ENCODE data around the gene FNBP1. TPM values are rescaled to one million over a fixed set of nuclear protein-coding genes. Genes with fewer than 3 reads are reported as not detected.

The FNBP1 gene
- total and polyA plus RNA-seq, 7 experiments from 2014 or later: 138 to 207 (median 166) TPM

DNA sequence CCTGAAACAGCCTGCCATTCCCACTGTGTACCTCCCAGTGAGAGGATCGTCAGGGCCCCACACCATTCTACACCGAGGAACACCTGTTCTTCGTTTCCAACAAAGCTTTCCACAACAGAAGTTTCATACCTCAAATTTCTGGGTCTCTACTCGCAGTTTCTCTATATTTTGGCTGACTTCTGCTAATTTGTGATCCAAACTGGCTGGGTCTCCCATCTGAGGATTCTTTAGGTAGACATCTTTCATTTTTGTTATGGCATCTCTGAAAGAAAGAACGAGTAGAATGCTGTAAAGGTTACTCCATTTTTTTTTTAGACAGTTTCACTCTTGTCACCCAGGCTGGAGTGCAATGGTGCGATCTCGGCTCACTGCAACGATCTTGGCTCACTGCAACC lies 140.3 kb downstream of the FNBP1 start:
- Mint-ChIP-seq H3K4me1 (peaks cover 10 to 50% (median 41%) of the 10 kb centered on the region in 7 donors), H3K4me3 (no peak overlapping the region), H3K27me3 (no peaks in the 10 kb centered on the region), H3K36me3 (peaks cover 9 to 76% (median 47%) of the 10 kb centered on the region in 5 donors), H3K27ac (peak overlapping the region; percentile 13 to 97 (median 76)), H3K9me3 (no peaks in the 10 kb centered on the region)
- DNase-seq (no peak), ATAC-seq (no peak)
- peaks cover 17 to 85% (median 32%) of the 10 kb centered on the region in 3 experiments for H3K36me3 ChIP-seq (ENCODE audit: control insufficient read depth in 2 of 3, insufficient read depth in 3 of 3, low read length in 3 of 3)
- no peak overlapping the region for H3K4me3 ChIP-seq (ENCODE audit: low read length)
- intact Hi-C loops (cut with micrococcal nuclease): no loop called here
- ChIA-PET POLR2A (interaction anchor here (0.9 to 2.1 kb wide), 3 partner anchors 9 to 16 kb away, joined by 3 to 5 read pairs (median 3); no protein-coding TSS in a partner anchor), CTCF (interaction anchor here (0.5 to 0.6 kb wide), 2 partner anchors 16 to 24 kb away, joined by 3 read pairs; no protein-coding TSS in a partner anchor)
- H3K27ac ChIP-seq (ENCODE audit: low read depth, low read length): peak overlapping the region; percentile 37
- H3K27me3 ChIP-seq (ENCODE audit: control insufficient read depth in 2 of 2, insufficient read depth in 2 of 2, low read length in 2 of 2): no peaks in the 10 kb centered on the region
- no peaks in the 10 kb centered on the region for H3K4me1 ChIP-seq (ENCODE audit: control insufficient read depth in 2 of 2, insufficient read depth in 2 of 2, low read length in 2 of 2)
- H3K9me3 ChIP-seq (ENCODE audit: control insufficient read depth in 2 of 3, low read length in 3 of 3): no peaks in the 10 kb centered on the region

DNA sequence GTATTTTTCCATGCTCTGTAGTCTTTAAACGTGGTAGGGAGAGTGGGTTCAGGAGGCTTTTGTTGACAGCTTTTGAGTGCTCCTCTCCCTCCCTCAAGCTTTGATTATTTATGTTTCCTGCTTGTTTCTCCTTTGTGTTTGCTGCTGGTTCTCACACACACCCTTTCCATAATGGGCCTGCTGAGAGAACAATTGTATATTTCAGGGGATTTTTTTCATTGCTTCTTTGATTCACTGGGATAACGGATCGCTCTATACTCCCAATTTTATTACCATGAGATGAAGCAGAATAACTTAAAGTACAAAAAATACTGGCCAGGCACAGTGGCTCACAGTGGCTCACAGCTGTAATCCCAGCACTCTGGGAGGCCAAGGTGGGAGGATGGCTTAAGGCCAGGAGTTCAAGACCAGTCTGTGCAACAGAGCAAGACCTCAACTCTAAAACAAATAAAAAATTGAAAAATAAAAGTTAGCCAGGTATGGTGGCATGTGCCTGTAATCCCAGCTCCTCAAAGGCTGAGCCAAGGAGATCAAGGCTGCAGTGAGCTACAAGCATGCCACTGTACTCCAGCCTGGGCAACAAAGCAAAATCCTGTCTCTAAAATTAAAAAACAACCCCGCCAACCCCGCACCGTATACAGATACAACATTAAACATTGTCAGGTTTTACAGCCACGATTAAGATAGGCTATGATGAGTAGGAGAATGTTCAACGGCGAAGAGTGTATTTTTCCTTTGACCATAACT lies 140.8 kb downstream of the FNBP1 start:
- no peak overlapping the region for H3K4me3 Mint-ChIP-seq
- H3K36me3 Mint-ChIP-seq: peaks cover 10 to 75% (median 44%) of the 10 kb centered on the region in 5 donors
- Histone ChIP-seq H3K36me3 (ENCODE audit: control insufficient read depth in 2 of 3, insufficient read depth in 3 of 3, low read length in 3 of 3) (peaks cover 13 to 82% (median 28%) of the 10 kb centered on the region in 3 experiments), H3K4me3 (ENCODE audit: low read length) (no peak overlapping the region), H3K27me3 (ENCODE audit: control insufficient read depth in 2 of 2, insufficient read depth in 2 of 2, low read length in 2 of 2) (no peaks in the 10 kb centered on the region), H3K4me1 (ENCODE audit: control insufficient read depth in 2 of 2, insufficient read depth in 2 of 2, low read length in 2 of 2) (no peaks in the 10 kb centered on the region), H3K9me3 (ENCODE audit: control insufficient read depth in 2 of 3, low read length in 3 of 3) (no peaks in the 10 kb centered on the region), H3K27ac (ENCODE audit: low read depth, low read length) (peak overlapping the region; percentile 37)
- ATAC-seq (no peak), DNase-seq (no peak)
- ChIA-PET CTCF (interaction anchor here (0.5 to 0.7 kb wide), 3 partner anchors 16 to 778 kb away, joined by 3 read pairs; no protein-coding TSS in a partner anchor), POLR2A (interaction anchor here (0.6 to 2.1 kb wide), 3 partner anchors 9 to 14 kb away, joined by 3 to 5 read pairs (median 3); no protein-coding TSS in a partner anchor)
- H3K27ac Mint-ChIP-seq: peak overlapping the region; percentile 58 to 97 (median 81)
- peaks cover 12 to 54% (median 45%) of the 10 kb centered on the region in 7 donors for H3K4me1 Mint-ChIP-seq
- intact Hi-C loops (cut with micrococcal nuclease): no loop called here
- H3K27me3 Mint-ChIP-seq: no peaks in the 10 kb centered on the region
- H3K9me3 Mint-ChIP-seq: no peaks in the 10 kb centered on the region

DNA sequence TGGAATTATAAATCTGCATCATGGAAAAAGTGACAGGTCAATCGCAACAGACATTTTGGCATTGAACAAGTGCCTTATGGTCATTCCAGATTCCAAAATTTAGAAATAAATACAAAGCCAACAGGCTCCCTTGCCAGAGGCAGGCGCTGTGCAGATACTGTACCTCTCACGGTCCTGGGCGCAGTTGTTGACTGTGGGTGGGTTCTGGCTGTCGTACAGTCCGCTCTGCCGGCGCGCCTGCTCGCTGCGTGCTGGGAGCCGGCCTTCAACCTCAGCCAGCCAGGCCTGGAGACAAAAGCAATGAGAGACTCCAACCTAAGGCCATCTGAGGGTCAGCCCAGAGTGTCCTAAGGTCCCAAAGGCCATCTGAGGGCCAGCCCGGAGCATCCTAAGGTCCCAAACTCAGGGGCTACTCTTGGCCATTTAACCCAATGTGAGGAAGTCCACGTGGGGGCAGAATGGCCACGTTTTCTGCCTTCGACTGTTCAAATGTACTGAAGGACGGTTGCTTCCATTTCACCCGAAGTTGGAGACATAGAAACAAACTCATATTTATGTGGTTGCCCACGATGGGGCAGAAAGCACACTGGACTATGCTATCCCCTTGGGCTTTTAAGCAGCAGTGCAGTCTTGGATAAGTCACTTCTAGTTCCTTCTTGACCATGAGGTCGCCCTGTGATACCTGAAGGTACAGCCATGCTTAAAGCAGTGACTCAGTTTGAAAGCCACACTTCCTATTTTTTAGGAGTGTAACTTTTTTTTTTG lies 142.5 kb downstream of the FNBP1 start:
- peaks cover 4 to 83% (median 22%) of the 10 kb centered on the region in 3 experiments for H3K36me3 ChIP-seq (ENCODE audit: control insufficient read depth in 2 of 3, insufficient read depth in 3 of 3, low read length in 3 of 3)
- ChIA-PET POLR2A (no interaction called here), CTCF (no interaction called here)

DNA sequence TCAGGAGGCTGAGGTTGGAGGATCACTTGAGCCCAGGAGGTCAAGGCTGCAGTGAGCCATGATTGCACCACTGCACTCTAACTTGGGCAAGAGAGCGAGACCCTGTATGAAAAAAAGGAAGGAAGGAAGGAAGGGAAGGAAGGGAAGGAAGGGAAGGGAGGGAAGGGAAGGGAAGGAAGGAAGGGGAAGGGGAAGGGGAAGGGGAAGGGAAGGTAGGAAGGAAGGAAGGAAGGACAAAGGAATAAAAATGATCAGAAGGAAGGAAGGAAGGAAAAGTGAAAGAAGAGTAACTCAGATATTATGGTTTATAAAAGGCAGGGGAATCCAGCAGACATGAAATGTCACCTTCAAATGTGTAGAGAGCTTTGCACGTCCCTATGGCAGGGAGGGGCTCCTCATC lies 143.4 kb downstream of the FNBP1 start:
- DNase-seq (no peak), ATAC-seq (no peak)
- H3K9me3 Mint-ChIP-seq: peaks cover 0 to 4% (median 0%) of the 10 kb centered on the region in 11 donors
- Histone ChIP-seq H3K27me3 (ENCODE audit: control insufficient read depth in 2 of 2, insufficient read depth in 2 of 2, low read length in 2 of 2) (no peaks in the 10 kb centered on the region), H3K4me3 (ENCODE audit: low read length) (no peak overlapping the region), H3K9me3 (ENCODE audit: control insufficient read depth in 2 of 3, low read length in 3 of 3) (no peaks in the 10 kb centered on the region), H3K27ac (ENCODE audit: low read depth, low read length) (peak overlapping the region; percentile 18), H3K36me3 (ENCODE audit: control insufficient read depth in 2 of 3, insufficient read depth in 3 of 3, low read length in 3 of 3) (peaks cover 4 to 83% (median 22%) of the 10 kb centered on the region in 3 experiments), H3K4me1 (ENCODE audit: control insufficient read depth in 2 of 2, insufficient read depth in 2 of 2, low read length in 2 of 2) (peaks cover 14 to 18% of the 10 kb centered on the region in 2 donors)
- peak overlapping the region in 1 of 10 donors; percentile 68 for H3K4me3 Mint-ChIP-seq
- intact Hi-C loops (cut with micrococcal nuclease): no loop called here
- CTCF ChIA-PET: interaction anchor here (0.7 kb wide), 1 partner anchor 61 kb away, joined by 3 read pairs; no protein-coding TSS in a partner anchor
- peak overlapping the region; percentile 64 to 97 (median 84) for H3K27ac Mint-ChIP-seq
- peaks cover 12 to 77% (median 43%) of the 10 kb centered on the region in 5 donors for H3K36me3 Mint-ChIP-seq
- H3K27me3 Mint-ChIP-seq: no peaks in the 10 kb centered on the region
- peaks cover 19 to 70% (median 56%) of the 10 kb centered on the region in 7 donors for H3K4me1 Mint-ChIP-seq
- POLR2A ChIA-PET: no interaction called here

More for the DNA sequence above, 142.5 kb downstream of the FNBP1 start:
- no peak overlapping the region for H3K4me3 Mint-ChIP-seq
- H3K9me3 Mint-ChIP-seq: peaks cover 0 to 4% (median 0%) of the 10 kb centered on the region in 11 donors
- Histone ChIP-seq H3K27ac (ENCODE audit: low read depth, low read length) (peak overlapping the region; percentile 25), H3K27me3 (ENCODE audit: control insufficient read depth in 2 of 2, insufficient read depth in 2 of 2, low read length in 2 of 2) (no peaks in the 10 kb centered on the region), H3K4me3 (ENCODE audit: low read length) (no peak overlapping the region), H3K4me1 (ENCODE audit: control insufficient read depth in 2 of 2, insufficient read depth in 2 of 2, low read length in 2 of 2) (peaks cover 7 to 10% of the 10 kb centered on the region in 2 donors), H3K9me3 (ENCODE audit: control insufficient read depth in 2 of 3, low read length in 3 of 3) (no peaks in the 10 kb centered on the region)
- no peak for DNase-seq
- intact Hi-C loops (cut with micrococcal nuclease): no loop called here
- H3K4me1 Mint-ChIP-seq: peaks cover 21 to 68% (median 54%) of the 10 kb centered on the region in 7 donors
- ATAC-seq: peak; percentile 50
- no peaks in the 10 kb centered on the region for H3K27me3 Mint-ChIP-seq
- peak overlapping the region in 8 of 9 donors; percentile 45 to 97 (median 78) for H3K27ac Mint-ChIP-seq
- H3K36me3 Mint-ChIP-seq: peaks cover 12 to 74% (median 47%) of the 10 kb centered on the region in 5 donors

DNA sequence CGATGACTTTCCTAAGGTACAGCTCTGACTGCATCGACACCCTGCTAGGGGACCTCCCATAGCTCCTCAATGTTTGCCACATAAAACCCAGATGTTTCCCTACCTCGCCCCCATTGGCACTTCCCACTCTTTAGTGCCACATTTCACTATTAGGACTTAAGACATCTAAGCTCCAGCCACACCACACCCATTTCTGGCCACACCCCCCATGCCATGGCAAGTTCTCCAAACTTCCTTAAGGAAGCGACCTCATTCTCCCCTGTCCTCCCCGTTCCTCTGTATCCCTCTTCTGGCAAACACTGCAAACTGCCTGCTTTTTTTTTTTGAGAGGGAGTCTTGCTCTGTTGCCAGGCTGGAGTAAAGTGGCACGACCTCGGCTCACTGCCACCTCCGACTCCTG lies 144.8 kb downstream of the FNBP1 start:
- Histone ChIP-seq H3K27ac (ENCODE audit: low read depth, low read length) (peak overlapping the region; percentile 16), H3K4me3 (ENCODE audit: low read length) (no peak overlapping the region), H3K27me3 (ENCODE audit: control insufficient read depth in 2 of 2, insufficient read depth in 2 of 2, low read length in 2 of 2) (no peaks in the 10 kb centered on the region), H3K4me1 (ENCODE audit: control insufficient read depth in 2 of 2, insufficient read depth in 2 of 2, low read length in 2 of 2) (peaks cover 26 to 30% of the 10 kb centered on the region in 2 donors), H3K9me3 (ENCODE audit: control insufficient read depth in 2 of 3, low read length in 3 of 3) (no peaks in the 10 kb centered on the region), H3K36me3 (ENCODE audit: control insufficient read depth in 2 of 3, insufficient read depth in 3 of 3, low read length in 3 of 3) (peaks cover 4 to 70% (median 17%) of the 10 kb centered on the region in 3 experiments)
- Mint-ChIP-seq H3K4me3 (peak overlapping the region in 2 of 10 donors; percentile 23 to 28), H3K27ac (peak overlapping the region; percentile 56 to 97 (median 88)), H3K27me3 (no peaks in the 10 kb centered on the region), H3K36me3 (peaks cover 12 to 78% (median 42%) of the 10 kb centered on the region in 5 donors), H3K9me3 (peaks cover 0 to 4% (median 0%) of the 10 kb centered on the region in 11 donors), H3K4me1 (peaks cover 26 to 70% (median 57%) of the 10 kb centered on the region in 7 donors)
- intact Hi-C loops (cut with micrococcal nuclease): no loop called here
- DNase-seq (no peak), ATAC-seq (no peak)
- ChIA-PET CTCF (interaction anchor here (1.1 kb wide), 1 partner anchor 142 kb away, joined by 3 read pairs; no protein-coding TSS in a partner anchor), POLR2A (interaction anchor here (0.7 to 2.1 kb wide), 4 partner anchors 10 to 42 kb away, joined by 3 to 15 read pairs (median 3); no protein-coding TSS in a partner anchor)

DNA sequence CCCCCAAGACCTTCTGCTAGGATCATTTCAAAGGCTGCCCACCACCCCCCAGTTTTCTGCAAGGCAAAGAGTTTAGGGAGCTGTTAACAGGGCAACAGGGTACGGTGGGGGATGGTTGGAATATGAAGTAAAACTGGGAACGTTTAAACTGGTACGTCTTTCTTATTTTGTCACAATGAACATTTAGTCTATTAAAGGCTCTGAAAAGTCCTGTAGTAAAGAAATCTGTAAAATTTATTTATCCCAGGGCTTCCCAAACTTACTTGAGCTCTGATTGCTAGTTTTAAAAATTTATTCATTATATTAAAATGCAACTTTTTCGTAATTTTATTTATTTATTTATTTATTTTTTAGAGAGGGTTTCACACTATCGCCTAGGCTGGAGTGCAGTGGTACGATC lies 145.7 kb downstream of the FNBP1 start:
- peak overlapping the region; percentile 81 to 100 (median 97) for H3K27ac Mint-ChIP-seq
- H3K36me3 Mint-ChIP-seq: peaks cover 12 to 75% (median 42%) of the 10 kb centered on the region in 5 donors
- no peaks in the 10 kb centered on the region for H3K27me3 Mint-ChIP-seq
- no peak for ATAC-seq
- peaks cover 35 to 39% of the 10 kb centered on the region in 2 donors for H3K4me1 ChIP-seq (ENCODE audit: control insufficient read depth in 2 of 2, insufficient read depth in 2 of 2, low read length in 2 of 2)
- H3K4me1 Mint-ChIP-seq: peaks cover 30 to 73% (median 61%) of the 10 kb centered on the region in 7 donors
- POLR2A ChIA-PET: interaction anchor here (0.6 to 2.1 kb wide), 8 partner anchors 10 to 156 kb away, joined by 3 to 15 read pairs (median 3); partner anchors contain the start of gene GPR107
- DNase-seq: no peak
- peak overlapping the region; percentile 73 for H3K27ac ChIP-seq (ENCODE audit: low read depth, low read length)
- no peaks in the 10 kb centered on the region for H3K27me3 ChIP-seq (ENCODE audit: control insufficient read depth in 2 of 2, insufficient read depth in 2 of 2, low read length in 2 of 2)
- H3K9me3 ChIP-seq (ENCODE audit: control insufficient read depth in 2 of 3, low read length in 3 of 3): no peaks in the 10 kb centered on the region
- peaks cover 0 to 4% (median 0%) of the 10 kb centered on the region in 11 donors for H3K9me3 Mint-ChIP-seq
- peak overlapping the region in 5 of 10 donors; percentile 11 to 72 (median 24) for H3K4me3 Mint-ChIP-seq
- CTCF ChIA-PET: interaction anchor here (0.7 to 1.2 kb wide), 6 partner anchors 32 to 143 kb away, joined by 3 to 5 read pairs (median 3); no protein-coding TSS in a partner anchor
- H3K36me3 ChIP-seq (ENCODE audit: control insufficient read depth in 2 of 3, insufficient read depth in 3 of 3, low read length in 3 of 3): peaks cover 4 to 61% (median 21%) of the 10 kb centered on the region in 3 experiments
- no peak overlapping the region for H3K4me3 ChIP-seq (ENCODE audit: low read length)
- intact Hi-C loops (cut with micrococcal nuclease): no loop called here

Data from naive thymus-derived CD4-positive, alpha-beta T cell (primary cell).